ENCODE data around the gene BMP6. TPM values are rescaled to one million over a fixed set of nuclear protein-coding genes. Genes with fewer than 3 reads are reported as not detected.

BMP6 gene
- total and polyA plus RNA-seq, 2 experiments from 2014 or later = 0.84 to 2.8 TPM

DNA sequence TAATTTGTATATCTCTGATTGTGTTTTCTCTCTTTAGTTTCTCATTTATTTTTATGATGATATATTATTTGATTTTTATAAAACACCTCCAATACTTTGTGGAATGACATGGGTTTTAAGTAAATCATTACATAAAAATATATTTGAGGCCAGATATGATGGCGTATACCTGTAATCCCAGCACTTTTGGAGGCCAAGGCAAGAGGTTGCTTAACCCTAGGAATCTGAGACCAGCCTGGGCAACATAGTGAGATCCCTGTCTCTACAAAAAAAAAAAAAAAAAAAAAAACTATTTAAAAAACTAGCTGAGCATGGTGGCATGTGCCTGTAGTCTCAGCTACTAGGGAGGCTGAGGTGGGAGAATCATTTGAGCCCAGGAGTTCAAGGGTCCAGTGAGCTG lies 87.3 kb downstream of the BMP6 start (continued):
- TF ChIP-seq, protein P1, sequence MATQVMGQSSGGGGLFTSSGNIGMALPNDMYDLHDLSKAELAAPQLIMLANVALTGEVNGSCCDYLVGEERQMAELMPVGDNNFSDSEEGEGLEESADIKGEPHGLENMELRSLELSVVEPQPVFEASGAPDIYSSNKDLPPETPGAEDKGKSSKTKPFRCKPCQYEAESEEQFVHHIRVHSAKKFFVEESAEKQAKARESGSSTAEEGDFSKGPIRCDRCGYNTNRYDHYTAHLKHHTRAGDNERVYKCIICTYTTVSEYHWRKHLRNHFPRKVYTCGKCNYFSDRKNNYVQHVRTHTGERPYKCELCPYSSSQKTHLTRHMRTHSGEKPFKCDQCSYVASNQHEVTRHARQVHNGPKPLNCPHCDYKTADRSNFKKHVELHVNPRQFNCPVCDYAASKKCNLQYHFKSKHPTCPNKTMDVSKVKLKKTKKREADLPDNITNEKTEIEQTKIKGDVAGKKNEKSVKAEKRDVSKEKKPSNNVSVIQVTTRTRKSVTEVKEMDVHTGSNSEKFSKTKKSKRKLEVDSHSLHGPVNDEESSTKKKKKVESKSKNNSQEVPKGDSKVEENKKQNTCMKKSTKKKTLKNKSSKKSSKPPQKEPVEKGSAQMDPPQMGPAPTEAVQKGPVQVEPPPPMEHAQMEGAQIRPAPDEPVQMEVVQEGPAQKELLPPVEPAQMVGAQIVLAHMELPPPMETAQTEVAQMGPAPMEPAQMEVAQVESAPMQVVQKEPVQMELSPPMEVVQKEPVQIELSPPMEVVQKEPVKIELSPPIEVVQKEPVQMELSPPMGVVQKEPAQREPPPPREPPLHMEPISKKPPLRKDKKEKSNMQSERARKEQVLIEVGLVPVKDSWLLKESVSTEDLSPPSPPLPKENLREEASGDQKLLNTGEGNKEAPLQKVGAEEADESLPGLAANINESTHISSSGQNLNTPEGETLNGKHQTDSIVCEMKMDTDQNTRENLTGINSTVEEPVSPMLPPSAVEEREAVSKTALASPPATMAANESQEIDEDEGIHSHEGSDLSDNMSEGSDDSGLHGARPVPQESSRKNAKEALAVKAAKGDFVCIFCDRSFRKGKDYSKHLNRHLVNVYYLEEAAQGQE (IDR thresholded peaks at IDR 0.05; ENCODE audit: unreplicated experiment) = no peak
- TF ChIP-seq ZNF114 (CRISPR knock-in tag; IDR thresholded peaks at IDR 0.05) = no peak

DNA sequence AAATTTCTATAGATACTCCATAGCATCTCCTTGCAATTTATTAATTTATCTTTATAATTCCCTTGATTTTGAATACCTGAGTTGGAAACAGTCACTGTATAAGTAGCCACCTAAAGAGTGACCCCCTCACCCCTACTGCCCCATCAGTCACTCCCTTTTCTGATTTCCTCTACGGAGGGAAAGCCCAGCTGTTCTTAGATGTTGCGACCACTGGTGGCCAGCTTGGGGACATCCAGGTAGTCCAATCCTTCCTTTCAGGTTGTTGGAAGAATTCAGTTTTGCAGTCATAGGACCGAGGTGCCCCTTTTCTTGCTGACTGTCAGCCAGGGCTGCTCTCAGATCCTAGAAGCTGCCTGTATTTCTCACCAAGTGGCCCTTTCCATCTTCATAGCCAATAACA lies 87.8 kb downstream of the BMP6 start:
- Mint-ChIP-seq H3K36me3 (ENCODE audit: low read depth) (no peaks in the 10 kb centered on the region), H3K4me1 (no peaks in the 10 kb centered on the region), H3K27me3 (ENCODE audit: insufficient read depth, low read depth, poor library complexity) (peaks cover 1% of the 10 kb centered on the region), H3K4me3 (no peak overlapping the region), H3K27ac (no peak overlapping the region), H3K9me3 (no peaks in the 10 kb centered on the region)
- Histone ChIP-seq H3K9me2 (ENCODE audit: insufficient read depth) (no peaks in the 10 kb centered on the region), H3K36me3 (ENCODE audit: insufficient read depth) (no peaks in the 10 kb centered on the region), H3F3A (replicated peaks; ENCODE audit: low read depth) (no peaks in the 10 kb centered on the region), H3K79me2 (replicated peaks; ENCODE audit: insufficient read depth) (no peaks in the 10 kb centered on the region), H2AFZ (no peak overlapping the region), H4K20me1 (replicated peaks; ENCODE audit: insufficient read depth) (no peaks in the 10 kb centered on the region), H3K4me2 (no peak overlapping the region), H3K4me3 (no peak overlapping the region), H3K4me1 (ENCODE audit: insufficient read depth) (no peaks in the 10 kb centered on the region), H3K27me3 (ENCODE audit: insufficient read depth) (no peaks in the 10 kb centered on the region), H3K27ac (ENCODE audit: low read depth) (no peak overlapping the region)
- DNase-seq (ENCODE audit: low spot score) = peak; percentile 63
- TF ChIP-seq STAT1 (IDR thresholded peaks at IDR 0.05; ENCODE audit: unreplicated experiment) (no peak), NANOG (IDR thresholded peaks at IDR 0.05; ENCODE audit: borderline replicate concordance) (no peak), ZNF114 (CRISPR knock-in tag; IDR thresholded peaks at IDR 0.05) (no peak)
- TF ChIP-seq, protein P2, sequence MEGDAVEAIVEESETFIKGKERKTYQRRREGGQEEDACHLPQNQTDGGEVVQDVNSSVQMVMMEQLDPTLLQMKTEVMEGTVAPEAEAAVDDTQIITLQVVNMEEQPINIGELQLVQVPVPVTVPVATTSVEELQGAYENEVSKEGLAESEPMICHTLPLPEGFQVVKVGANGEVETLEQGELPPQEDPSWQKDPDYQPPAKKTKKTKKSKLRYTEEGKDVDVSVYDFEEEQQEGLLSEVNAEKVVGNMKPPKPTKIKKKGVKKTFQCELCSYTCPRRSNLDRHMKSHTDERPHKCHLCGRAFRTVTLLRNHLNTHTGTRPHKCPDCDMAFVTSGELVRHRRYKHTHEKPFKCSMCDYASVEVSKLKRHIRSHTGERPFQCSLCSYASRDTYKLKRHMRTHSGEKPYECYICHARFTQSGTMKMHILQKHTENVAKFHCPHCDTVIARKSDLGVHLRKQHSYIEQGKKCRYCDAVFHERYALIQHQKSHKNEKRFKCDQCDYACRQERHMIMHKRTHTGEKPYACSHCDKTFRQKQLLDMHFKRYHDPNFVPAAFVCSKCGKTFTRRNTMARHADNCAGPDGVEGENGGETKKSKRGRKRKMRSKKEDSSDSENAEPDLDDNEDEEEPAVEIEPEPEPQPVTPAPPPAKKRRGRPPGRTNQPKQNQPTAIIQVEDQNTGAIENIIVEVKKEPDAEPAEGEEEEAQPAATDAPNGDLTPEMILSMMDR (conservative IDR thresholded peaks at IDR 0.05; ENCODE audit: low read depth in 2 of 2) = peak; percentile 48 to 71
- ATAC-seq = peak; percentile 86

DNA sequence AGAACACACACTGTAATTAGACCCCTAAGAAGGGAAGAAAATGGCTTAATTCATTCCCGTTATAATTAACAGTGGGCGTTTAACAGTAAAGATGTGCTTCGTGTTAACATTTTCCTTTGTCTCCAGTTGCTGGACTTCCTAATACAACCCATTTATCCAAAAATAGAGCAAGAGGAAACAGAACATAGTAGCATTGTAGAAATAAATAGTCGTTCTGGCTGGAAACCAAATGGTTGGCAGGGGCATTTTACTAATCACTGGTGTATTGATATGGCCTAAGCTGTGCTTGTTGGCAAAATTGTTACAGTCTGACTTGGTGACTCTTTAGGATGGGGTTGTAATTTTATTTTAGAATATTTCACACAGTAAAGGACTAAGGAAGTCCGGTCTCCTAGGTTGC lies 89.8 kb downstream of the BMP6 start:
- no peaks in the 10 kb centered on the region for H3K9me3 Mint-ChIP-seq
- TF ChIP-seq JUNB (IDR thresholded peaks at IDR 0.05; ENCODE audit: unreplicated experiment) = no peak
- TF ChIP-seq ZNF331 (CRISPR knock-in tag; IDR thresholded peaks at IDR 0.05; ENCODE audit: low read depth) = no peak
- no peak for TF ChIP-seq NANOG (IDR thresholded peaks at IDR 0.05; ENCODE audit: borderline replicate concordance)
- no peak for TF ChIP-seq ZNF114 (CRISPR knock-in tag; IDR thresholded peaks at IDR 0.05)
- TF ChIP-seq, protein P1 (IDR thresholded peaks at IDR 0.05; ENCODE audit: unreplicated experiment) = no peak
- no peak for TF ChIP-seq EZH2 (IDR thresholded peaks at IDR 0.05; ENCODE audit: low read depth, unreplicated experiment)
- TF ChIP-seq, protein P2 (conservative IDR thresholded peaks at IDR 0.05; ENCODE audit: low read depth in 2 of 2) = no peak
- TF ChIP-seq CREB1 (CRISPR knock-in tag; IDR thresholded peaks at IDR 0.05; ENCODE audit: low read depth) = no peak
- no peak for TF ChIP-seq STAT1 (IDR thresholded peaks at IDR 0.05; ENCODE audit: unreplicated experiment)
- TF ChIP-seq, protein P3, sequence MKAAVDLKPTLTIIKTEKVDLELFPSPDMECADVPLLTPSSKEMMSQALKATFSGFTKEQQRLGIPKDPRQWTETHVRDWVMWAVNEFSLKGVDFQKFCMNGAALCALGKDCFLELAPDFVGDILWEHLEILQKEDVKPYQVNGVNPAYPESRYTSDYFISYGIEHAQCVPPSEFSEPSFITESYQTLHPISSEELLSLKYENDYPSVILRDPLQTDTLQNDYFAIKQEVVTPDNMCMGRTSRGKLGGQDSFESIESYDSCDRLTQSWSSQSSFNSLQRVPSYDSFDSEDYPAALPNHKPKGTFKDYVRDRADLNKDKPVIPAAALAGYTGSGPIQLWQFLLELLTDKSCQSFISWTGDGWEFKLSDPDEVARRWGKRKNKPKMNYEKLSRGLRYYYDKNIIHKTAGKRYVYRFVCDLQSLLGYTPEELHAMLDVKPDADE (IDR thresholded peaks at IDR 0.05) = no peak
- H3K4me2 ChIP-seq = no peak overlapping the region
- H3F3A ChIP-seq (replicated peaks; ENCODE audit: low read depth) = no peaks in the 10 kb centered on the region
- H3K27ac Mint-ChIP-seq = no peak overlapping the region
- peaks cover 1% of the 10 kb centered on the region for H3K27me3 Mint-ChIP-seq (ENCODE audit: insufficient read depth, low read depth, poor library complexity)
- no peaks in the 10 kb centered on the region for H3K4me1 ChIP-seq (ENCODE audit: insufficient read depth)
- ATAC-seq = no peak
- no peak for DNase-seq (ENCODE audit: low spot score)
- no peaks in the 10 kb centered on the region for H3K36me3 Mint-ChIP-seq (ENCODE audit: low read depth)
- no peaks in the 10 kb centered on the region for H3K27me3 ChIP-seq (ENCODE audit: insufficient read depth)
- no peaks in the 10 kb centered on the region for H3K36me3 ChIP-seq (ENCODE audit: insufficient read depth)
- no peak overlapping the region for H3K4me3 Mint-ChIP-seq
- H3K27ac ChIP-seq (ENCODE audit: low read depth) = no peak overlapping the region
- H3K79me2 ChIP-seq (replicated peaks; ENCODE audit: insufficient read depth) = no peaks in the 10 kb centered on the region
- H4K20me1 ChIP-seq (replicated peaks; ENCODE audit: insufficient read depth) = no peaks in the 10 kb centered on the region
- H2AFZ ChIP-seq = no peak overlapping the region
- H3K4me1 Mint-ChIP-seq = no peaks in the 10 kb centered on the region
- H3K9me2 ChIP-seq (ENCODE audit: insufficient read depth) = no peaks in the 10 kb centered on the region
- no peak overlapping the region for H3K4me3 ChIP-seq
